Activated CD8-positive, alpha-beta memory T cell treated with anti-CD3 and anti-CD28 coated beads for 24 hours (primary cell): ENCODE measurements around the gene EFNB3.

Experiments used
- DNase-seq: peaks from one replicate; pipeline ENCODE4 v3.0.0-alpha.2; 2020

The EFNB3 gene

DNA sequence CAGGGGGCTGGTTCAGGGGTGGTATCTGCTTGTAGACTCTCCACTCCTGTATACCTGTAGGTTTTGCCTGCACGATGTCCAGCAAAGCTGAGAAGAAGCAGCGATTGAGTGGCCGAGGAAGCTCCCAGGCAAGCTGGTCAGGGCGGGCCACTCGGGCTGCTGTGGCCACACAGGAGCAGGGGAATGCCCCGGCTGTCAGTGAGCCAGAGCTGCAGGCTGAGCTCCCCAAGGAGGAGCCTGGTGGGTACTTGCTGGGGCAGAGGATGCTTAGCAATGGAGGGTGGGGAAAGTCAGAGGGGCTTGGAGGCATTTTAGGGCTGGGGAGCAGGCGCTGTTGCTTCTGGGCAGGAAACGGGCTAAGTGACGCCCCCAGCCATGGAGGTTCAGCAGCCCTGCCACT, 14.7 kb downstream of the EFNB3 start:
- DNase-seq = no peak

GRCh38 chr17:7720125-7720524, 15.1 kb downstream of the EFNB3 start:
- no peak for DNase-seq

DNA sequence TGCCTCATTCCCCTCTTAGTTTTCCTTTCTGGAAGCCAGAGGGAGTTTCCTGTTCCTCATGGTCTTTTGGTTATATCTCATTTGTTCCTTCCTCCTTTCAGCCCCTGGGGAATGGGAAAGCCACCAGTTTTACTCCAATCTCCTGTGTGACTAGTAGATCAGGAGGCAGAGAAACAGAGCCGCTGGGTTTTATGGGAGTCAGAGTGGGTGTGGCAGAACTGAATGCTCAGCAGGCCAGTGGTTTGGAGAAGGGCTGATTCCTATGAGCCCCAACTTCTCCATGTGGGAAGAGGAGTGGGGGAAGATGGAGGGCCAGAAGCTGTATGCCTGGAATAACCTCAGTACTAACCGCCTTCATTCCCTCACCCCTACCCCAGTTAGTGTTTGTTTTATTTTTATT, 16.6 kb downstream of the EFNB3 start:
- no peak for DNase-seq

- DNase-seq = no peak
Observed at GRCh38 chr17:7727886-7728285, 22.9 kb downstream of the EFNB3 start.

GRCh38 chr17:7729816-7730215, 24.8 kb downstream of the EFNB3 start:
- no peak for DNase-seq

DNA sequence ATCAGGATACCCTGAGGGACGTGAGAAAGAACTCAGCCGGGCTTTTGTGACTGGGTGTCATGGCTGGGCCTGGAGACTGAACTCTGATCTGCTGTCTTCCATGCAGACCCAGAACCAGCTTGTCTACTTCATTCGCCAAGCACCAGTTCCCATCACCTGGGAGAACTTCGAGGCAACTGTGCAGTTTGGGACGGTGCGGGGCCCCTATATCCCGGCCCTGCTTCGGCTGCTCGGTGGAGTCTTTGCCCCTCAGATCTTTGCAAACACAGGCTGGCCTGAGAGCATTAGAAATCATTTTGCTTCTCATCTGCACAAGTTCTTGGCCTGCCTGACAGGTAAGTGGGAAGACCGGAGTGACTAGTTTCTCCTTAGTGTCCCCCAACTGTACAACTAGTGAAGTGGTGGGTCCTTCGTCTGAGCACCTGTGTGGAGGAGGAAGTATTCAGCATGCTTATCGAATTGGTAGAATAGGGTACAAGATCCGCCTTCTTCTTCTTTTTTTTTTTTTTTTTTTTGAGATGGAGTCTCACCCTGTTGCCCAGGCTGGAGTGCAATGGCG, 28.1 kb downstream of the EFNB3 start:
- DNase-seq = no peak

DNA sequence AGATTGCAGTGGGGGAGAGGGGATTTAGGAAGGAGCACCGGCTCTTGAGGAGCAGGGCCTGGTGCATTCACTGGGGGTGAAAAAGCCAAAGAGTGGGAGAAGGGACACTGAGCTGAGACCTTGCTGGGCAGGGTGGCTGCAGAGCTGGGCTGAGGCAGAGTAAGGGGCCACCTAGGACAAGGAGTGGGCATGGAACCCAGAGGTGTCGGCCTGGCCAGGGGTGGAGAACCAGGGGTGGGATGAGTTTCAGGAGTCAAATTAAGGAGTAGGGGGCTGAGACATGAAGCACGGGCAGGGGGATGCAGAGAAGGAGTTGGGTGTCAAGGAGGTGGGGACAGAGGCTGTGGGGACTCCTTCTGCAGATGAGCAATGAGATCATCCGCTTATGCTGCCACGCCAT, 32.6 kb downstream of the EFNB3 start:
- no peak for DNase-seq

DNA sequence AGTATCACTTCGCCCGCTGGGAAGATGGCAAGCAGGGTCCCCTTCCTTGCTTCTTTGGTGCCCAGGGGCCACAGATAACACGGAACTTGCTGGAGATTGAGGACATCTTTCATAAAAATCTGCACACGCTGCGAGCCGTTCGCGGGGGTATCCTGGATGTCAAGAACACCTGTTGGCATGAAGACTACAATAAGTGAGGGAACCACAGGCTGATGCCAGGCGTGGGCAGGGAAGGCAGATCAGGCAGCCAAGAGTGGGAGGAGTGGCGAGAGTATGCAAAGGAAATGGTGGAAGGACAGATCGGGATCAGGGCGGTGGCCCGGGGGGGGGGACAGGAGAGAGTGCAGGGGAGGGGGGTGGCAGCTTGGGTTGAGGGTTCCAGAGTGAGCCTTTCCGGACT, 34.7 kb downstream of the EFNB3 start:
- no peak for DNase-seq

GRCh38 chr17:7740481-7741001, 35.5 kb downstream of the EFNB3 start:
- no peak for DNase-seq

GRCh38 chr17:7742729-7743128, 37.7 kb downstream of the EFNB3 start:
- no peak for DNase-seq

DNA sequence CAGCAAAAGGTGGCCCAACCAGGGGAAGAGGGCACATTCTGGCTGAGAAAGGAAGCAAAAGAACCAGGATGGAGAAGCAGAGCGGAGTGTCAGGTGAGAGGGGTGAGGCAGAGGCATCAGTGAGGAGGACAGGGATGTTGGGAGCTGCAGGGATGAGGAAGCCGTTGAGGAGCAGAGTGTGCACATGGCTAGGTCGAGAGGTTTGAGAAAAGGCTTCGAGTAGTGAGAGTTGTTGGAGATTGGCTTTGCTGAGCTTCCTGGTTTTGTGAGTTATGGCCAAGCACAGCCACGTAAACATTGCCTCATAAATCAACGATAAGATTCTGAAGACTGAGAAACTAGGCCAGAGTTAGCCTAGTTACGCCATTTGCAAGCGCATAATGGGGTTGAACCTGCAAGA, 39.4 kb downstream of the EFNB3 start:
- DNase-seq = no peak

GRCh38 chr17:7745748-7746470, 40.9 kb downstream of the EFNB3 start:
- DNase-seq = no peak

DNA sequence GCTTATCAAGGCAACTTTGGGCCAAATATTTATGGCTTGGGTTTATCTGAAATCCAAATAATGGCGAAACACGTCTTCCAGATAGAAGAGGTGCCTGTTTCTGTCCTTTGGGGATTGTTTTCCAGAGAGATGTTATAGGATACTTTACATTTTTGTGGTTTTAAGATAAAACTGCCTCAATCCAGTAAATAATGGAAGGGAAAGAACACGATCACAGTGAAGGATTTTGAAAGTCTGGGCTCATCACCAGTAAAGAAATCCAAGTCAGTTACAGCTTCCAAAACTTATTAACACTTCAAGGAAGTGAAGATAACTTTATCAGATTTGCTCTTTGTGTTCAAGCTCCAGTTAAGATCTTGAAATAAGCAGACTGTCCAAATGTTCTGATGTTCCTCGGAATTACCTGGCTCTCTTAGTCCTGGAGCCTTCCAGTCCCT, 42.7 kb downstream of the EFNB3 start:
- no peak for DNase-seq

- no peak for DNase-seq
Observed at GRCh38 chr17:7748076-7748775, 43.2 kb downstream of the EFNB3 start.

DNA sequence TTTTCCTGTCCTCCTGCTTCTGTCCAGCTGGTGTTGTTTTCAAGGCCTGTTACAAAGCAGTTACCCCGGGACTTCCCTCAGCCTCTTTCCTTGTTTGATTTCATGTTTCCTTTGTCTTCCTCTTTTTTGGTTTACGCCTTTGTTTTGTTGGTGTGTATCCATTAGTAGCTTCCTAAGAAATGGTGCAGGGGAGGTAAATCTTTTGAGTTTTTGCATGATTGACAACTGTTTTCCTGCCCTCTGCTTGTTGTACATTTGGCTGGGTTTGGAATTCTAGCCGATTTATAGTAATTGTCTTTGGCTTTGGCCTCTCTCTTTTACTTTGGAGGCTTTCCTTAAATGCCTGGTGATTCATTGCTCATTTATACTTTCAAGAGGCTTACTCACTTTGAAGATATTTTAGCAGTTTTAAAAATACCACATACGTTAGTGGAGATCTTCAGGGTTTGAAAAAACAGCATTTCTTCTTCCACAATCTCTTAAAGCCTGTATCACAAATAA, 45.4 kb downstream of the EFNB3 start:
- no peak for DNase-seq

GRCh38 chr17:7754656-7755055, 49.7 kb downstream of the EFNB3 start:
- no peak for DNase-seq

- DNase-seq = no peak
Observed at GRCh38 chr17:7755095-7755890, 50.3 kb downstream of the EFNB3 start.

- no peak for DNase-seq
Observed at GRCh38 chr17:7756968-7757367, 52.0 kb downstream of the EFNB3 start.
